OCI-LY1 (cell line): ENCODE data around the gene NEDD4L.

ENCODE experiments used
- CTCF ChIP-seq: fragments of 200-600 bp; sonication (generic), shearing (Covaris generic); IDR thresholded peaks from 2 replicates; pipeline ENCODE4 v1.5.1; 2017; ENCODE audit warnings: mild to moderate bottlenecking, antibody characterized with exemption, low read length, moderate library complexity, mixed read lengths
- EZH2 ChIP-seq: fragments of 200-600 bp; sonication (generic), shearing (Covaris generic); IDR thresholded peaks from 2 replicates; pipeline ENCODE4 v1.8.0; 2017; ENCODE audit warnings: borderline replicate concordance, mixed run types, mild to moderate bottlenecking, antibody characterized with exemption, low read length, moderate library complexity, mixed read lengths

GRCh38 chr18:58201733-58202730, 158.0 kb downstream of the NEDD4L start:
- TF ChIP-seq CTCF (no peak), EZH2 (no peak)
